ENCODE data around the gene AFM. TPM values are rescaled to one million over a fixed set of nuclear protein-coding genes. Genes with fewer than 3 reads are reported as not detected.

The AFM gene
- total RNA-seq, 2 experiments from 2014 or later: not detected

GRCh38 chr4:73453701-73454005 is 27.9 kb upstream of the AFM start:
- no peaks in the 10 kb centered on the region for H3K79me2 ChIP-seq (ENCODE audit: insufficient read depth, low read depth, low read length)
- no peaks in the 10 kb centered on the region for H3K4me1 ChIP-seq (ENCODE audit: insufficient read depth, low read length, poor library complexity, severe bottlenecking)
- no peaks in the 10 kb centered on the region for H4K20me1 ChIP-seq (ENCODE audit: insufficient read depth, low read length)
- no peak for DNase-seq (ENCODE audit: low spot score)
- CTCF ChIA-PET (ENCODE audit: unreplicated experiment): no interaction called here
- H3K4me2 ChIP-seq (ENCODE audit: low read length): no peak overlapping the region
- H3K27ac ChIP-seq (ENCODE audit: low read depth, low read length, poor library complexity, severe bottlenecking): no peak overlapping the region
- TF ChIP-seq EZH2phosphoT487 (IDR thresholded peaks at IDR 0.05; ENCODE audit: borderline replicate concordance, low read depth, low read length) (no peak), CTCF (conservative IDR thresholded peaks at IDR 0.05; ENCODE audit: low read length) (no peak)
- H3K9me2 ChIP-seq (ENCODE audit: insufficient read depth, low read length): no peaks in the 10 kb centered on the region
- no peak overlapping the region for H2AFZ ChIP-seq (ENCODE audit: low read length)
- POLR2A ChIA-PET: no interaction called here
- intact Hi-C loops (cut with micrococcal nuclease; ENCODE audit: unreplicated experiment): no loop called here
- no peaks in the 10 kb centered on the region for H3K9me3 ChIP-seq (ENCODE audit: low read length)
- BruUV-seq (replicated peaks): no TSS peak
- no peaks in the 10 kb centered on the region for H3K36me3 ChIP-seq (ENCODE audit: insufficient read depth, low read length)
- H3K4me3 ChIP-seq (ENCODE audit: low read depth, low read length, poor library complexity, severe bottlenecking): no peak overlapping the region

- DNase-seq (ENCODE audit: low spot score): no peak
- Histone ChIP-seq H3K4me2 (ENCODE audit: low read length) (no peak overlapping the region), H3K27ac (ENCODE audit: low read depth, low read length, poor library complexity, severe bottlenecking) (no peak overlapping the region), H3K4me3 (ENCODE audit: low read depth, low read length, poor library complexity, severe bottlenecking) (no peak overlapping the region), H3K4me1 (ENCODE audit: insufficient read depth, low read length, poor library complexity, severe bottlenecking) (no peaks in the 10 kb centered on the region), H3K36me3 (ENCODE audit: insufficient read depth, low read length) (no peaks in the 10 kb centered on the region), H3K9me3 (ENCODE audit: low read length) (no peaks in the 10 kb centered on the region), H2AFZ (ENCODE audit: low read length) (no peak overlapping the region), H3K79me2 (ENCODE audit: insufficient read depth, low read depth, low read length) (no peaks in the 10 kb centered on the region), H4K20me1 (ENCODE audit: insufficient read depth, low read length) (no peaks in the 10 kb centered on the region), H3K9me2 (ENCODE audit: insufficient read depth, low read length) (no peaks in the 10 kb centered on the region)
- ChIA-PET POLR2A (no interaction called here), CTCF (ENCODE audit: unreplicated experiment) (no interaction called here)
- no TSS peak for BruUV-seq (replicated peaks)
- intact Hi-C loops (cut with micrococcal nuclease; ENCODE audit: unreplicated experiment): no loop called here
- TF ChIP-seq EZH2phosphoT487 (IDR thresholded peaks at IDR 0.05; ENCODE audit: borderline replicate concordance, low read depth, low read length) (no peak), CTCF (conservative IDR thresholded peaks at IDR 0.05; ENCODE audit: low read length) (no peak)
Measured at GRCh38 chr4:73454920-73455319, 26.6 kb upstream of the AFM start.

GRCh38 chr4:73456177-73457022 is 25.1 kb upstream of the AFM start:
- ChIA-PET CTCF (ENCODE audit: unreplicated experiment) (no interaction called here), POLR2A (interaction anchor here (1.0 to 1.2 kb wide), 2 partner anchors 22 to 612 kb away, joined by 3 read pairs; no protein-coding TSS in a partner anchor)
- intact Hi-C loops (cut with micrococcal nuclease; ENCODE audit: unreplicated experiment): no loop called here
- Histone ChIP-seq H2AFZ (ENCODE audit: low read length) (no peak overlapping the region), H3K27ac (ENCODE audit: low read depth, low read length, poor library complexity, severe bottlenecking) (no peak overlapping the region), H3K79me2 (ENCODE audit: insufficient read depth, low read depth, low read length) (no peaks in the 10 kb centered on the region), H3K9me3 (ENCODE audit: low read length) (no peaks in the 10 kb centered on the region), H4K20me1 (ENCODE audit: insufficient read depth, low read length) (no peaks in the 10 kb centered on the region), H3K36me3 (ENCODE audit: insufficient read depth, low read length) (no peaks in the 10 kb centered on the region), H3K4me1 (ENCODE audit: insufficient read depth, low read length, poor library complexity, severe bottlenecking) (no peaks in the 10 kb centered on the region), H3K4me3 (ENCODE audit: low read depth, low read length, poor library complexity, severe bottlenecking) (no peak overlapping the region), H3K9me2 (ENCODE audit: insufficient read depth, low read length) (no peaks in the 10 kb centered on the region), H3K4me2 (ENCODE audit: low read length) (no peak overlapping the region)
- no peak for TF ChIP-seq EZH2phosphoT487 (IDR thresholded peaks at IDR 0.05; ENCODE audit: borderline replicate concordance, low read depth, low read length)
- no peak for TF ChIP-seq CTCF (conservative IDR thresholded peaks at IDR 0.05; ENCODE audit: low read length)
- BruUV-seq (replicated peaks): no TSS peak
- DNase-seq (ENCODE audit: low spot score): no peak
